H9 (cell line): ENCODE results near the gene RPL7L1. TPM values are rescaled to one million over a fixed set of nuclear protein-coding genes. Genes with fewer than 3 reads are reported as not detected.

ENCODE experiments used
- DNase-seq: peaks from one replicate; pipeline ENCODE4 v3.0.0-alpha.2; 2017
- H2AFZ ChIP-seq: one replicate; pipeline ENCODE4 v1.6.1; 2013; ENCODE audit warnings: mild to moderate bottlenecking, low read length, control low read depth, moderate library complexity
- H2AK5ac ChIP-seq: 2 replicates; pipeline ENCODE4 v1.6.1; 2013; ENCODE audit warnings: low read length, control low read depth, mixed read lengths; ENCODE audit not compliant: insufficient read length
- H2BK120ac ChIP-seq: one replicate; pipeline ENCODE4 v1.6.1; 2013; ENCODE audit warnings: low read depth, mild to moderate bottlenecking, low read length, control low read depth, inconsistent platforms; ENCODE audit not compliant: poor library complexity, severe bottlenecking
- H2BK12ac ChIP-seq: 2 replicates; pipeline ENCODE4 v1.6.1; 2013; ENCODE audit warnings: low read length, control low read depth, mixed read lengths, low read depth; ENCODE audit not compliant: insufficient read length
- H2BK15ac ChIP-seq: 2 replicates; pipeline ENCODE4 v1.6.1; 2013; ENCODE audit warnings: low read depth, low read length, control low read depth
- H2BK20ac ChIP-seq: one replicate; pipeline ENCODE4 v1.6.1; 2013; ENCODE audit warnings: low read depth, mild to moderate bottlenecking, low read length, control low read depth, inconsistent platforms; ENCODE audit not compliant: poor library complexity, severe bottlenecking
- H2BK5ac ChIP-seq: 2 replicates; pipeline ENCODE4 v1.6.1; 2013; ENCODE audit warnings: low read length, control low read depth, mixed read lengths; ENCODE audit not compliant: insufficient read length
- H3K14ac ChIP-seq: 2 replicates; pipeline ENCODE4 v1.6.1; 2013; ENCODE audit warnings: low read length, control low read depth; ENCODE audit not compliant: insufficient read depth
- H3K18ac ChIP-seq: 2 replicates; pipeline ENCODE4 v1.6.1; 2013; ENCODE audit warnings: low read depth, mild to moderate bottlenecking, mixed read lengths, low read length, control low read depth; ENCODE audit not compliant: insufficient read length
- H3K23ac ChIP-seq: 2 replicates; pipeline ENCODE4 v1.6.1; 2013; ENCODE audit warnings: low read length, control low read depth, mixed read lengths, low read depth; ENCODE audit not compliant: insufficient read length
- H3K23me2 ChIP-seq: 2 replicates; pipeline ENCODE4 v1.6.1; 2013; ENCODE audit warnings: low read depth, mild to moderate bottlenecking, mixed read lengths, low read length, control low read depth; ENCODE audit not compliant: insufficient read length, poor library complexity, severe bottlenecking
- H3K27ac ChIP-seq: 2 replicates; pipeline ENCODE4 v1.5.1; 2013; ENCODE audit warnings: low read length, control low read depth, mixed read lengths, low read depth; ENCODE audit not compliant: insufficient read length
- H3K27me3 ChIP-seq: 2 replicates; pipeline ENCODE4 v1.6.1; 2013; ENCODE audit warnings: low read length, control low read depth, inconsistent platforms; ENCODE audit not compliant: insufficient read depth
- H3K4ac ChIP-seq: 2 replicates; pipeline ENCODE4 v1.6.1; 2013; ENCODE audit warnings: low read depth, mild to moderate bottlenecking, control low read depth, inconsistent platforms, low read length, moderate library complexity
- H3K4me1 ChIP-seq: 2 replicates; pipeline ENCODE4 v1.6.1; 2013; ENCODE audit warnings: low read length, control low read depth, inconsistent platforms; ENCODE audit not compliant: insufficient read depth
- H3K4me2 ChIP-seq: 2 replicates; pipeline ENCODE4 v1.6.1; 2013; ENCODE audit warnings: low read length, control low read depth, mixed read lengths; ENCODE audit not compliant: insufficient read length, insufficient read depth
- H3K56ac ChIP-seq: 2 replicates; pipeline ENCODE4 v1.6.1; 2013; ENCODE audit warnings: low read depth, mild to moderate bottlenecking, mixed read lengths, low read length, control low read depth; ENCODE audit not compliant: insufficient read length
- H3K79me1 ChIP-seq: 2 replicates; pipeline ENCODE4 v1.6.1; 2013; ENCODE audit warnings: low read depth, mild to moderate bottlenecking, moderate library complexity, low read length, control low read depth, inconsistent platforms; ENCODE audit not compliant: insufficient read depth, poor library complexity, severe bottlenecking
- H3K79me2 ChIP-seq: 2 replicates; pipeline ENCODE4 v1.6.1; 2013; ENCODE audit warnings: low read length, control low read depth, inconsistent platforms; ENCODE audit not compliant: insufficient read depth
- H3K9ac ChIP-seq: 2 replicates; pipeline ENCODE4 v1.6.1; 2013; ENCODE audit warnings: low read length, control low read depth, mixed read lengths; ENCODE audit not compliant: insufficient read length; ENCODE audit errors: extremely low read depth
- H3K9me3 ChIP-seq: one replicate; pipeline ENCODE4 v1.6.1; 2013; ENCODE audit warnings: low read depth, low read length, inconsistent platforms; ENCODE audit not compliant: control insufficient read depth
- H3T11ph ChIP-seq: one replicate; pipeline ENCODE4 v1.6.1; 2013; ENCODE audit warnings: mild to moderate bottlenecking, low read length, control low read depth, inconsistent platforms
- H4K20me1 ChIP-seq: one replicate; pipeline ENCODE4 v1.6.1; 2013; ENCODE audit not compliant: control insufficient read depth, insufficient read length, insufficient read depth
- H4K5ac ChIP-seq: 2 replicates; pipeline ENCODE4 v1.6.1; 2013; ENCODE audit warnings: low read depth, mild to moderate bottlenecking, mixed read lengths, low read length, control low read depth; ENCODE audit not compliant: insufficient read length
- H4K8ac ChIP-seq: replicated peaks from 2 replicates; pipeline ENCODE4 v1.6.1; 2013; ENCODE audit warnings: low read length, control low read depth, mixed read lengths, low read depth; ENCODE audit not compliant: insufficient read length
- H4K91ac ChIP-seq: 2 replicates; pipeline ENCODE4 v1.6.1; 2013; ENCODE audit warnings: low read depth, mild to moderate bottlenecking, moderate library complexity, mixed read lengths, low read length, control low read depth; ENCODE audit not compliant: insufficient read length
- H3K27ac Mint-ChIP-seq, 3 experiments: 2 replicates in 2 of 3; 3 replicates in 1 of 3; pipeline ENCODE4 v1.8.0; 2020 to 2021; ENCODE audit warnings: mixed read lengths in 3 of 3, mild to moderate bottlenecking in 1 of 3, moderate library complexity in 1 of 3
- H3K27me3 Mint-ChIP-seq: 2 replicates; pipeline ENCODE4 v1.8.0; 2021; ENCODE audit warnings: low read depth, mild to moderate bottlenecking, moderate library complexity, mixed read lengths
- H3K36me3 Mint-ChIP-seq, 3 experiments: 2 replicates in 2 of 3; 3 replicates in 1 of 3; pipeline ENCODE4 v1.8.0; 2020 to 2021; ENCODE audit warnings: low read depth in 3 of 3, mixed read lengths in 3 of 3; ENCODE audit not compliant: insufficient read depth in 1 of 3
- H3K4me1 Mint-ChIP-seq, 2 experiments: 2 replicates each; pipeline ENCODE4 v1.8.0; 2020; ENCODE audit warnings: mixed read lengths in 2 of 2
- H3K4me3 Mint-ChIP-seq, 2 experiments: 2 replicates in 1 of 2; 3 replicates in 1 of 2; pipeline ENCODE4 v1.8.0; 2020 to 2021; ENCODE audit warnings: mild to moderate bottlenecking in 2 of 2, mixed read lengths in 2 of 2, moderate library complexity in 1 of 2
- H3K9me3 Mint-ChIP-seq, 2 experiments: 2 replicates in 1 of 2; 3 replicates in 1 of 2; pipeline ENCODE4 v1.8.0; 2020; ENCODE audit warnings: mild to moderate bottlenecking in 2 of 2, mixed read lengths in 2 of 2, moderate library complexity in 1 of 2
- CTCF ChIP-seq: fragments of 200-600 bp; sonication (generic); conservative IDR thresholded peaks from 3 replicates; pipeline ENCODE4 v1.8.0; 2021; ENCODE audit warnings: antibody characterized with exemption, mild to moderate bottlenecking
- WGBS: extraction: QIAGEN DNeasy Blood & Tissue Kit; methylation state at CpG from one replicate; pipeline ENCODE4 v1.1.7; 2013; ENCODE audit warnings: missing lambda C conversion rate, low lambda C conversion rate, mixed read lengths; ENCODE audit not compliant: insufficient read length; ENCODE audit errors: extremely low coverage; 5-methylcytosine and 5-hydroxymethylcytosine counted together
- total RNA-seq: library from RNA; stranded (reverse); gene quantifications from 2 replicates; pipeline ENCODE4 v1.2.1, GENCODE V29; 2021

RPL7L1 gene
- total RNA-seq, 1 experiment from 2014 or later: 130 TPM

DNA sequence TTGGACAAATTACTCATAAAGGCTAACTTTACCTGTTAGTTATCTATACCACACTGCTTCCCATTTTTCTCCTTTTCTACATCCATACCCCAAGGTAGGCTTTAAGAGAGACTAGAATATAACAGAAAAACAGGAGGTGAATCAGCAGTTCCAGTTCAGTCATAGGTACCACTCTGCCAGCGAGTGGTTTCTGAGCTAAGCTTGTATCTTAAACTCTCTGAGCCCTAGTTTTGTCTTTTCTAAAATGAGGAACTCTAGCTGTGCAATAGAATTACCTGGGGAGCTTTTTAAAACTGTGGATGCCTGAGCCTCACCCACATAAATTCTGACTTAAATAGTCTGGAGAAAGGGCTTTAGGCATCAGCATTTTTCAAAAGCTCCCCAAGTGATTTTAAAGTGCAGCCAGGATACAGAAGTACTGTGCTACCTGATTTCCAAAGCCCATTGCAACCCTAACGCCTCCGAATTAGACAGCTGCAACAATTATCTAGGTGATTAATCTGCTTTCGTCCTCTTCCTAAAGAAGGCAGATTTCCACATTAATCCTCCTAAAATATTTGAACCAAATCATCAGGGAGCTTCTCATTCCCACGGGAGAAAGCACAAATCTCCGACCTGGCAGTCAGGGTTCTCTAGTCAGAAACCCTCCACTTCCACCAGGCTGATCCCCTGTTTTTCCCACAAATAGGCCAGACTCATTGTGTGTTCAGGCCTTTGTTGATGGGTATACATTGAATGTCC is 37.4 kb upstream of the RPL7L1 start:
- H3K4me3 Mint-ChIP-seq: no peak overlapping the region
- H3K27ac Mint-ChIP-seq: peak overlapping the region in 1 of 3 experiments; percentile 1; a peak in 2 of 7 replicates

More for the DNA sequence above, 37.4 kb upstream of the RPL7L1 start:
- Histone ChIP-seq H3K4ac (no peak overlapping the region), H3T11ph (no peak overlapping the region), H3K56ac (no peak overlapping the region), H3K79me2 (no peaks in the 10 kb centered on the region), H3K23me2 (no peaks in the 10 kb centered on the region), H3K27me3 (no peaks in the 10 kb centered on the region), H3K18ac (no peak overlapping the region), H2BK20ac (no peak overlapping the region), H2BK12ac (no peak overlapping the region), H3K4me2 (no peak overlapping the region), H4K91ac (no peak overlapping the region), H4K8ac (no peak overlapping the region), H4K5ac (no peak overlapping the region), H3K14ac (no peak overlapping the region), H3K9me3 (no peaks in the 10 kb centered on the region), H2BK5ac (no peak overlapping the region), H2AK5ac (no peak overlapping the region), H3K27ac (no peak overlapping the region), H2BK120ac (no peak overlapping the region), H3K79me1 (no peaks in the 10 kb centered on the region), H4K20me1 (no peaks in the 10 kb centered on the region), H2BK15ac (no peak overlapping the region), H3K4me1 (no peaks in the 10 kb centered on the region), H3K9ac (no peak overlapping the region), H3K23ac (no peak overlapping the region), H2AFZ (no peak overlapping the region)
- Mint-ChIP-seq H3K9me3 (no peaks in the 10 kb centered on the region; a peak in 1 of 5 replicates), H3K4me1 (no peaks in the 10 kb centered on the region), H3K27me3 (no peaks in the 10 kb centered on the region), H3K36me3 (peaks cover 6 to 14% (median 7%) of the 10 kb centered on the region in 3 experiments; a peak in 6 of 7 replicates)
- no peak for DNase-seq
- no CpG with 5 or more reads among the region's 6 CpGs for WGBS
- no peak for TF ChIP-seq CTCF
